IPS-NIHi7 (cell line): Measurements from ENCODE around the gene PRKD2.

Experiments
- DNase-seq: peaks from one replicate; pipeline ENCODE4 v3.0.0; 2012; ENCODE audit warnings: mixed read lengths; ENCODE audit errors: extremely low spot score

Gene PRKD2

DNA sequence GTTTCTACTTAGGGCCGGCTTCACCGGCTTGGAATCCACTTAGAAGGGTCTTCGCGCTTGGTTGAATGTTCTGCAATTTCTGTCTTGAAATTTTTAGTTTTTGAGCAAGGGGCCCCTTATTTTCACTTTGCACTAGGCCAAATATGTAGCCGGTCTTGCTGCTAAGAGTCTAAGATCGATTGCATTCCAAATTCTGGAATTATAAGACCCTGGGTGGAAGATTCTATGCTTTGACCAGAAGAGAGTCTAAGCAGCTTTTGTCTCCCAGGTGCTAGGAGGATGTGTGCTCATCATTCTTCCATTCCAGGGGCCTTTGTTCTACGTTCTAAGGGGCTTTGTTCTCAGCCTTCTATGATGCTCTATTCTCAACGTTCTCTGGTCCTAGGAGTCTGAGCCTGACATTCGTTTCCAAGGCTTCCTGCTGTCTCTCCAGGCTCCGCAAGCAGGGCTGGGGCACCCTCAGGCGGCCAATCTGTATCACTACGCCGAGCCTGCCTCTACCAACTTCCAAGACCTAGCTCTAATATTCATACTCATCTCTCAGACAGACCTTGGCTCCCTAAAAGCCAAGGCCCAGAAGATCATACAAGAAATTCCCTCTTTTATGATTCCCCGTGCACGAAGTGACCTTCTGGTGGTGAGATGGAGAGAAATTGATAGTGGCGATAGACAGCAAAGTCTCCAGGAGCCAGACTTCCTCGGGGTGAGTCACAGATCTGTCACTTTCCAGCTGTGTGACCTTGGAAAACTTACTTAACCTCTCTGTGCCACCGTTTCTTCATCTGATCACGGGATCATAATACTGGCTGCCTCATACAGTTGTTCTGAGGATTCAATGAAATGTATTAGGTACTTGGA lies 55.0 kb downstream of the PRKD2 start:
- peak; percentile 83 for DNase-seq

GRCh38 chr19:46661020-46661731 lies 55.7 kb downstream of the PRKD2 start, which contains the start of gene DACT3:
TSS of gene DACT3 (minus strand) at chr19:46661182. CDS start at chr19:46661064, 118 bp downstream.
- peak; percentile 98 for DNase-seq

DNA sequence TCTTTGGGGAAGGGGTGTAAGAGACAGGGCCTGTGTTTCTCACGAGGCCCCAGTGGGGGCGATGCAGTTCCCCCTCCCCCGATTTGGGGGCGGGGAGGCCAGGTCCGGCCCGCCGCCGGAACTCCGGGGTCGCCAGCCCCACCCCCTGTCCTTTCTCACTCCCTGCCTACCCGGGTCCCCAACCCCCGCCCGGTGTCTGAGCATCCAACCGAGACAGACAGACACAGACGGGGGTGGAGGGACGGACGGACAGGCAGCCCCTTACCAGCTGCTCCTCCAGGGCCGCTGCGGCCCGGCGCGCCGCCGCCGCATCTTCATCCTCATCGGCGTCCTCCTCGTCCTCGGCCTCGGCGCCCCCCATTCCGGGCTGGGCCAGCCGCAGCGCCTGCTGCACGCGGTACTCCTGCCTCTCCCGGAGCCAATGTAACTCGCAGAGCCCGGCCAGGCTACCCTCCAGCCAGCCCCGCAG lies 56.3 kb downstream of the PRKD2 start:
- no peak for DNase-seq

GRCh38 chr19:46660008-46660517 lies 56.9 kb downstream of the PRKD2 start:
- no peak for DNase-seq

GRCh38 chr19:46659151-46660007 lies 57.5 kb downstream of the PRKD2 start:
- DNase-seq = peak; percentile 60

DNA sequence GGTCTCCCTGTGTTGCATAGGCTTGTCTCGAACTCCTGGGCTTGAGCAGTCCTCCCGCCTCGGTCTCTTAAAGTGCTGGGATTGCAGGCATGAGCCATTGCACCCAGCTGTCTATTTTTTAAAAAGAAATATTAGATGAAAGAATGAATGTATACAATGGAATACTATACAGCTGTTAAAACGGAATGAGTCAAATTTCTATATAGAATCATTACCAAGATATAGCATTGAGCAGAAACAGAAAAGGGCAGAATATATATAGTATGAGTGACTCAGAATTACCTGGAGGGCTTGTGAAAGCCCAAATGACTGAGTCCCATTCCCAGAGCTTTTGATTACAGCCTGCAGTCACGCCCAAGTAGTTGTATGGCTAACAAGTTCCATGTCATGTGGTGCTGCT lies 60.4 kb downstream of the PRKD2 start:
- no peak for DNase-seq

DNA sequence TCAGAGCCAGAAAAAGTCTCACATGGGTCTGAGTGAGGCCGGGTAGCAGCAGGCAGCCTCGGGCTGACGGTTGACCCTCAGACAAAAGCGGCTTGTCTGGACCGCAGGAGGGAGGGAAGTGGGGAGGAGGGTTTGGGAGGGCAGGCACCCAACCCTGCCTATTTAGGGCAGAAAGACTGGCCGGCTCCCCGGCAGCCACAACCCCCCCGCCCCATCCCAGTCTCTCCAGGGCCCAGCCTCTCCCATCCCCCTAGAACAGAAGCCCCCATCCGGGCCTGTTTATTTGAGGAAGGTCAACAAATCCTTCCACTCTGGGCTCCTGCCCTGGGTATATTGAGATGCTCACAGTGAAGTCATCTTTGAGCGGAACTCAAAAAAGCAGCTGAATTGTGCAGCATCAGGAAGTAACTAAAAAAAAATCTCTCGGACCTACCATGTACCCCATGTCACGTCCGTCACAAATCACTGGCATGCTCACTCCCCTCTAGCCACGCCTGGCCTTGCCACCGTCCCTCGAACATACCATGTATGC lies 62.2 kb downstream of the PRKD2 start:
- peak; percentile 49 for DNase-seq

GRCh38 chr19:46650445-46650844 lies 66.5 kb downstream of the PRKD2 start:
- DNase-seq = no peak

GRCh38 chr19:46648961-46649960 lies 67.7 kb downstream of the PRKD2 start:
- DNase-seq = peak; percentile 41

DNA sequence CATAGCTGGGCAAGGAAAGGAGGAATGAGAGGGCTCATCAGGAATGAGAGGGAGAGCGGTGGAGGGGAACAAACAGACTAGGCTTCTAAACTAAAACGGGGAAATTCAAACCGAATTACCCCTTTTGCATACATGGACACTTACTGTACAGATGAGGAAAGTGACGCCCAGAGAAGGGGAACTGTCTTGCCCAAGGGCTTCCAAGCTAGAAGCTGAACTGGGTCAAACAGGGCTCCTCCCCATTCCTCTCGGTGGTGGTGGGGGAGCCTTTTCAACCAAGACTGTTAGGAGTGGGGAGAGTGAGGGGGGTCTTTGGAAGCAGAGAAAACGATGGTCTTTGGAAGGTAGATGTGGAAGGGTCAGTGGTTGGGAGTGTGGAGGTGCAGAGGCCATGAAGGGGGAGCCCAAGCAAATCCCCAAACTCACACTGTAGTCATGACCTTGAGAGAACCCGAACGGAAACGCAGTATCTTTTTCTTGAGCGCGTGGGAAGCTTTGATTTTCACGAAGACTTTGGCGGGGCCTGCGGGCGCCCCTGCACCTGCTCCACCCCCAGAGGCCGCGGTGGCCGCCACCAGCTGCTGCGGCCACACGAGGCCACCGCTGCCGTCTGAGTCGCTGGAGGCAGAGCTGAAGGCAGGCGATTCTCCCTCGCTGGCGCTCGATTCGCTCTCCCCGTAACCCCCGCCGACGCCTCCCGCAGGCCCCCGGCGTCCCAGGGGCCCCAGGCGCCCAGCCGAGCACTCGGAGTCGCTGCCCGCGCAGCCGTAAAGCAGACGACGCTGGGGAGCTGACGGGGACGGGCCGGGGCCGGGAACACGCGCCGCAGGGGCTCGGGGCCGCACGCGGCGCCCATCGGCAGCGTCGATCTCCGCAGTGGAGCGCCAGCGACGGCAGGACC lies 68.6 kb downstream of the PRKD2 start:
- DNase-seq = no peak

GRCh38 chr19:46646402-46646801 lies 70.5 kb downstream of the PRKD2 start:
- no peak for DNase-seq

DNA sequence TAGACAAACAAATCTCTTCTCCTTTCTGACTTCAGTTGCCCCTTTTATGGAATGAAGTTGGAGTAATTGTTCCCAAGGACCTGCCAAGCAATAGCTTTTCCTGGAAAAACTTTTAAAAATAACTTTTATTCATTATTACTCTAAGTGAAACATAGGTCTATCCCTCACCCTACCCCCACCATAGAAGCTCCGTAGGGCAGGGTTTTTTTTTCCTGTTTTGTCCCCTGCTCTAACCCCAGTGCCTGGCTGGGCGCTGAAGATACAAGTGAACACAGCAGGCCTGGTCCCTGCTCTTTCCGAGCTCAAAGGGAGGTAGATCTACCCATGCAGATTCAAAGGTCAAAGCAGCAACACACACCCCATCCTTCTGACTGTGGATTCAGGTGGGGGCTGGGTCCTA lies 72.2 kb downstream of the PRKD2 start:
- DNase-seq = no peak

- no peak for DNase-seq
Observed at GRCh38 chr19:46640656-46641055, 76.3 kb downstream of the PRKD2 start.

DNA sequence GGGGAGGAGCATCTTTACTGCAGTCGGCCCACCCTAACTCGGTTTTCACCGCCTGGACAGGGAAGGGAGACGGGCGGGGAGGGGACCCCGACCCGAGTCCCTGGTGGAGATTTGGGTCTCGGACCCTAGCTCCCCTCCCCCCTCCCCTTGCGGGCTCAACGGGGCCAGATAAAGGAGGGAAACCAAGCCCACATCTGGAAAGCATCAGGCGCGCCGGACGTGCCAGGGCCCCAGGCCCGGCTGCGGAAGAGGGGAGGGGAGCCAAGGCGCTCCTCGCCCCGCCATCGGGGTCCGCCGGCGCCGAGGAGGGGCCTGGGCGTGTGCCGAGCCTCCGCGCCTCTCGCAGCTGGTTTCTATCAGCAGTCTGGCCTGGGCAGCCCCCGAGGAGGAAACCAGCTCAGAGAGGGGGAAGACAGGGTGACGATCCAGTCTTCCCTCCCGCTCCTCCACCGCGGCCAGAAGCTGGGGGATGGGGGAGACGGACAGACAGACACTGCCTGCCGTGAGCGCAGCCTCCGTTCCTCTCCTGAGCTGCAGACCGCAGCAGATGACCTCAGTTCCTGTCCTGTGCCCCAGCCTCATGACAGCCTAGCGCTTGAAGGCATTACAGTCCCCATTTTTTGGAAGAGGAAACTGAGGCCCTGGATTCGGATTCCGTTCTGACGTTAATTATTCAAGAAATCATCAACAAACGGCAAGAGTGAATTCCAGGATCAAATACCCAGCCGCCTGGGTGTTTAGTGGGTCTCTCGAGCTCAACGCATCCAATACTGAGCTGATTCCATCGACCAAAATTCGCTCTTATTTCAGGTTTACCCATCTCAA lies 77.3 kb downstream of the PRKD2 start:
- peak; percentile 58 for DNase-seq

GRCh38 chr19:46637224-46637623 lies 79.7 kb downstream of the PRKD2 start:
- DNase-seq = no peak

- DNase-seq = no peak
Observed at GRCh38 chr19:46635920-46636761, 80.8 kb downstream of the PRKD2 start, which contains the start of gene GNG8. TSS of gene GNG8 (minus strand) at chr19:46636202. CDS start at chr19:46634682, 1,520 bp downstream.

DNA sequence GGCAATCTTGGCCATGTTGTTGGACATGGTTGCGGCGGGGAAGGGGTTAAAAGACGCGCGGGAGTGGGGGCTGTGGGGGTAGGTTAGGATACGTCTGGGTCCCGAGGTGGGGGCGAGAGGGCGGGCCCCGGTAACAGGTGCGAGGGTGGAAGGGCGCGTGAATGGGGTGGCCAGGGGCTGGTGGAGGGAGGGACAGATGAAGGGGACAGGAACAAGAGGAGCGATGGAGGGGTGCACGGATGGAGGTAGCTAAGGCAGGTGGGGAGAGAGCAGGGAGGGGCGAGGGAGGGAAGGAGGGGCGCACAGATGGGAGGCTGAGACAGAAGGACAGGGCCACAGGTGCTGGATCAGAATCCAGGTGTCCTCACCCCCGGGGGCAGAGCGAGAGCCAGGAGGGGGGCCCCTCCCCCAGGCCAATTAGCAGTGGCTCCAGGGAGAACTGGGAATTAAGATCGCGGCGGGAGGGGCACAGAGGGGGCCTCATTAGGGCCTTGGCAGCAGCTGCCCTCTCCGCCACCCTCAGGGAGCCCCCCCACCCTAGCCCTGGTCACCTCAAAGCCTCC lies 82.2 kb downstream of the PRKD2 start:
- DNase-seq = no peak
